ENCODE measurements around the gene CRLF1.

- TF ChIP-seq POLR2AphosphoS5 (IDR thresholded peaks at IDR 0.05; ENCODE audit: low read depth, low read length) (no peak), TAF1 (IDR thresholded peaks at IDR 0.05; ENCODE audit: borderline replicate concordance, insufficient read depth, low read length) (no peak), REST (IDR thresholded peaks at IDR 0.05; ENCODE audit: insufficient read depth in 1 of 2, low read depth in 2 of 2, low read length in 2 of 2) (no peak), SIN3A (IDR thresholded peaks at IDR 0.05; ENCODE audit: borderline replicate concordance, insufficient read depth, low read length) (no peak), FOXP2 (optimal IDR thresholded peaks at IDR 0.05; ENCODE audit: borderline replicate concordance, extremely low read depth, extremely low read length, insufficient read depth) (no peak)
These were observed 47.9 kb upstream of the CRLF1 start for GRCh38 chr19:18654469-18654868.

Data from PFSK-1 (cell line).